ENCODE data around the gene EXOC6B. TPM values are rescaled to one million over a fixed set of nuclear protein-coding genes. Genes with fewer than 3 reads are reported as not detected.

EXOC6B gene
- total RNA-seq, 1 experiment from 2014 or later = 40.1 TPM

GRCh38 chr2:72261076-72261475, 564.8 kb downstream of the EXOC6B start:
- Histone ChIP-seq H3T11ph (ENCODE audit: low read length) (no peak overlapping the region), H4K8ac (replicated peaks; ENCODE audit: insufficient read length, low read depth, low read length) (no peak overlapping the region), H2BK120ac (ENCODE audit: low read depth, low read length, poor library complexity, severe bottlenecking) (no peak overlapping the region), H3K27ac (ENCODE audit: insufficient read length, low read depth, low read length) (no peak overlapping the region), H2AK5ac (ENCODE audit: insufficient read length, low read length) (no peak overlapping the region), H2AFZ (ENCODE audit: low read length) (no peak overlapping the region), H3K4ac (ENCODE audit: low read depth, low read length) (no peak overlapping the region), H3K9ac (ENCODE audit: extremely low read depth, insufficient read length, low read length) (no peak overlapping the region), H3K18ac (ENCODE audit: insufficient read length, low read depth, low read length) (no peak overlapping the region), H3K56ac (ENCODE audit: insufficient read length, low read depth, low read length) (no peak overlapping the region), H2BK15ac (ENCODE audit: low read depth, low read length) (no peak overlapping the region), H3K14ac (ENCODE audit: insufficient read depth, low read length) (no peak overlapping the region), H4K20me1 (ENCODE audit: control insufficient read depth, insufficient read depth, insufficient read length) (no peaks in the 10 kb centered on the region), H3K79me1 (ENCODE audit: insufficient read depth, low read depth, low read length, poor library complexity, severe bottlenecking) (no peaks in the 10 kb centered on the region), H2BK20ac (ENCODE audit: low read depth, low read length, poor library complexity, severe bottlenecking) (no peak overlapping the region), H3K23me2 (ENCODE audit: insufficient read length, low read depth, low read length, poor library complexity, severe bottlenecking) (no peaks in the 10 kb centered on the region), H3K4me2 (ENCODE audit: insufficient read depth, insufficient read length, low read length) (no peak overlapping the region), H3K4me1 (ENCODE audit: insufficient read depth, low read length) (no peaks in the 10 kb centered on the region), H3K23ac (ENCODE audit: insufficient read length, low read depth, low read length) (no peak overlapping the region), H4K91ac (ENCODE audit: insufficient read length, low read depth, low read length) (no peak overlapping the region), H4K5ac (ENCODE audit: insufficient read length, low read depth, low read length) (no peak overlapping the region), H3K9me3 (ENCODE audit: control insufficient read depth, low read depth, low read length) (no peaks in the 10 kb centered on the region), H3K79me2 (ENCODE audit: insufficient read depth, low read length) (no peaks in the 10 kb centered on the region), H3K27me3 (ENCODE audit: insufficient read depth, low read length) (no peaks in the 10 kb centered on the region), H2BK12ac (ENCODE audit: insufficient read length, low read depth, low read length) (no peak overlapping the region), H2BK5ac (ENCODE audit: insufficient read length, low read length) (no peak overlapping the region)
- Mint-ChIP-seq H3K36me3 (ENCODE audit: insufficient read depth in 1 of 3, low read depth in 3 of 3) (no peaks in the 10 kb centered on the region), H3K27me3 (ENCODE audit: low read depth) (no peaks in the 10 kb centered on the region), H3K4me1 (peaks cover 0 to 2% of the 10 kb centered on the region in 2 experiments; a peak in 1 of 4 replicates), H3K9me3 (no peaks in the 10 kb centered on the region), H3K4me3 (no peak overlapping the region), H3K27ac (no peak overlapping the region)
- WGBS (ENCODE audit: extremely low coverage, insufficient read length, low lambda C conversion rate) = no CpG with 5 or more reads among the region's 2 CpGs
- no peak for DNase-seq
- no peak for TF ChIP-seq CTCF (conservative IDR thresholded peaks at IDR 0.05)
